H1 (cell line): ENCODE measurements around the gene SLC9A7. TPM values are rescaled to one million over a fixed set of nuclear protein-coding genes. Genes with fewer than 3 reads are reported as not detected.

Experiments used
- HDAC2 ChIP-seq, 2 experiments: fragments of 300-600 bp in 1 of 2; sonication (generic) in 1 of 2; IDR thresholded peaks; 2 replicates each; pipeline ENCODE4 v1.6.1; 2011 to 2012; ENCODE audit warnings: low read depth in 2 of 2, low read length in 2 of 2, mild to moderate bottlenecking in 2 of 2, moderate library complexity in 2 of 2, borderline replicate concordance in 1 of 2, inconsistent platforms in 1 of 2
- MAFK ChIP-seq: IDR thresholded peaks from 2 replicates; pipeline ENCODE4 v1.6.1; 2012; ENCODE audit warnings: low read depth, mild to moderate bottlenecking, improper control_type of control experiment, low read length
- RAD21 ChIP-seq, 2 experiments: IDR thresholded peaks in 1 of 2; conservative IDR thresholded peaks in 1 of 2; 2 replicates each; pipeline ENCODE4 v1.6.1; 2011; ENCODE audit warnings: low read depth in 2 of 2, low read length in 2 of 2, improper control_type of control experiment in 1 of 2, inconsistent platforms in 1 of 2, mild to moderate bottlenecking in 1 of 2, moderate library complexity in 1 of 2
- SIRT6 ChIP-seq: IDR thresholded peaks from one replicate; pipeline ENCODE4 v1.7.1; 2012; ENCODE audit warnings: low read length, inconsistent platforms
- polyA plus RNA-seq, 7 experiments: library from polyadenylated mRNA; depleted of rRNA in 3 of 7; stranded (reverse) in 5 of 7; unstranded in 2 of 7; fragments of >200 nt in 5 of 7; fragments of 200-250 nt in 2 of 7; gene quantifications; 1 replicate in 5 of 7; 2 replicates in 1 of 7; 4 replicates in 1 of 7; pipeline versions ENCODE4 v1.2.1 to v1.2.3, GENCODE V29; 2011 to 2013; ENCODE audit warnings: missing spikeins in 2 of 7, mixed read lengths in 2 of 7
- total RNA-seq: library from RNA; stranded (reverse); fragmentation: NEBNext Ultra II Directional; extraction: Animal tissue kit (Norgen Biotek cat#: 25700); gene quantifications from 2 replicates; pipeline ENCODE4 v1.2.1, GENCODE V29; 2021
- TF ChIP-seq, protein P1 (sequence below): IDR thresholded peaks from 2 replicates; pipeline ENCODE4 v1.6.1; 2011; ENCODE audit warnings: low read depth, mild to moderate bottlenecking, low read length; ENCODE audit not compliant: insufficient read depth

Gene SLC9A7
- total and polyA plus RNA-seq, 2 of the 8 experiments (the other 6 are each of a cell fraction or from before 2014, with no cell fraction given): 6.7 to 17.2 TPM

DNA sequence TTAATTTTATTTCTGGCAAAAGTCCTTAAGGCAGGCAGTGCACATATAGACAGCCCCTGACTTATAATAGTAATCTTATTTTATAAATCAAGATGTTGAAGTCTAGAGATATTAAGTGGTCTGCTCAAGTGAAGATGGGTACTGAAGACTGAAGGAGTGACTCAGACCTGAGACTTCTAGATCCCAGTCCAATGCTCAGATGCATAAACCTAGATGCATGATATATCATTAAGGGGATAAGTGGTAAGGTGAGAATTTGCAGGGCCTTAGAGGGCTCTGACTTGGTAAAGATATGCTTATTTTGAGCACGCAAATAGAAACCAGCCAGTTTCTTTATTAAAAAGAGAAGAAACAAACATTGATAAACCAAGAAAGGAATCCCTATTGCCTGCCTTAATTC is 42.9 kb downstream of the SLC9A7 start (continued):
- TF ChIP-seq MAFK (no peak), RAD21 (IDR thresholded peaks at IDR 0.05 in 1 of 2, conservative IDR thresholded peaks at IDR 0.05 in 1 of 2; ENCODE audit: low read depth in 2 of 2, low read length in 2 of 2) (no peak), SIRT6 (no peak), HDAC2 (IDR thresholded peaks at IDR 0.05; ENCODE audit: borderline replicate concordance in 1 of 2, low read depth in 2 of 2, low read length in 2 of 2) (no peak)
- TF ChIP-seq, protein P1, sequence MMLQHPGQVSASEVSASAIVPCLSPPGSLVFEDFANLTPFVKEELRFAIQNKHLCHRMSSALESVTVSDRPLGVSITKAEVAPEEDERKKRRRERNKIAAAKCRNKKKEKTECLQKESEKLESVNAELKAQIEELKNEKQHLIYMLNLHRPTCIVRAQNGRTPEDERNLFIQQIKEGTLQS: no peak
